GM12891 (cell line): ENCODE data around the gene VSIG10L.

Source experiments
- PAX5 ChIP-seq: IDR thresholded peaks from 2 replicates; pipeline ENCODE4 v1.6.1; 2011; ENCODE audit warnings: low read length, moderate library complexity, mild to moderate bottlenecking; ENCODE audit not compliant: insufficient read depth, severe bottlenecking
- POLR2A ChIP-seq: IDR thresholded peaks from 2 replicates; pipeline ENCODE4 v1.6.1; 2011; ENCODE audit warnings: low read depth, low read length, control low read depth
- POLR2AphosphoS5 ChIP-seq: IDR thresholded peaks from 2 replicates; pipeline ENCODE4 v1.6.1; 2011; ENCODE audit warnings: low read depth, low read length, control low read depth
- POU2F2 ChIP-seq: IDR thresholded peaks from 2 replicates; pipeline ENCODE4 v1.6.1; 2011; ENCODE audit warnings: low read depth, mild to moderate bottlenecking, control low read depth, low read length, moderate library complexity
- SPI1 ChIP-seq: IDR thresholded peaks from 2 replicates; pipeline ENCODE4 v1.6.1; 2011; ENCODE audit warnings: low read depth, low read length, control low read depth
- TAF1 ChIP-seq: IDR thresholded peaks from 2 replicates; pipeline ENCODE4 v1.6.1; 2011; ENCODE audit warnings: low read depth, low read length, control low read depth

GRCh38 chr19:51301266-51301665 is 40.7 kb downstream of the VSIG10L start:
- TF ChIP-seq POLR2A (no peak), POLR2AphosphoS5 (no peak), TAF1 (no peak), POU2F2 (no peak), SPI1 (no peak), PAX5 (no peak)
